ENCODE measurements around the gene PFKL. TPM values are rescaled to one million over a fixed set of nuclear protein-coding genes. Genes with fewer than 3 reads are reported as not detected.
"Not testable (repeated sequence)": the region's sequence is repeated elsewhere in the genome, so short reads cannot be mapped to it uniquely, and the experiment has no call there.

The PFKL gene
- total and polyA plus RNA-seq, 8 donors = 80.3 to 116 (median 93.5) TPM

DNA sequence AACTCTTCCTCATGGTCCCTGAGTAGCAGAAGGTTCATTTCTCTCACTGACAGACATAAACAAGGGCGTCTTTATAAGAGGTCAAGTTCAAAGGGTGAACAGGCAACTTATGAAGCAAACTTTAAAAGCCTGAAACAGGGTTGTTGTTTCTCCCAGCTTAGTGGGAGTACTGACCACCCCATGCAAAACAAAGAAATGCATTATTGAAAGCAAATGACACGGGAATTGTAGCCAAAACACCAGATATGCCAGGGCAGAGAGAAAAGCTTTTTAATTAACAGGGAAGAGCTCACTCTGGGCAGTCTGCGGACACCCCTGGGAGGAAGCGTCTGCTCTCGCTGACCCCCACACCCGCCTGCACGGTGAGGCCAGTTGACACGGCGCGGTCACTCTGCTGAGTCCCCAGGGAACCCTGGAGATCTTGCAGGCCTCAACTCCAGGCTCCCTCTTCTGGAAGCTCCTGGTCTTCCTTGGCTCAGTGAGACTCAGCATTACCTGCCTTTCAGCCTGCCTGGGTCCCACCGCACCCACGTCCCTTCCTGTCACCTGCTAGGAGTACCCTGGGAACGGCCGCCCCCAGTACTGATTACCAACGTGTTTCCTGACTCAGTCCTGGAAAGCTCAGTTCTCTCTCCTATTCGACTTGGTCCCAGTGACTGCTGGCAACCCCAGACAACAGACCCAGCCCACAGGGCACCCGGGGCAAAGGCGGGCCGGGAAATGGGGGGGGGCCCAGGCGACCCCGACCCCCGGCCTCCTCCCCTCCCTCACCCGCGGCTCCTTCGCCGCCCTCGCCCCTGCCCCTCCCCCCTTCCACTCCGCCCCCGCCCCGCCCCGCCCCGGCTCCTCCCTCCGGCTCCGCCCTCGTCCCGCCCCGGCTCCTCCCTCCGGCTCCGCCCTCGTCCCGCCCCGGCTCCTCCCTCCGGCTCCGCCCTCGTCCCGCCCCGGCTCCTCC is 38.4 kb downstream of the PFKL start:
- Histone ChIP-seq H3K4me3 (peak overlapping the region; percentile 24 to 41), H3K4me1 (peaks cover 4 to 14% of the 10 kb centered on the region in 2 donors), H3K9me3 (no peaks in the 10 kb centered on the region), H3K27me3 (no peaks in the 10 kb centered on the region), H3K27ac (peak overlapping the region; percentile 75 to 97), H3K36me3 (peaks cover 0 to 19% of the 10 kb centered on the region in 2 donors)
- TF ChIP-seq, protein P1, sequence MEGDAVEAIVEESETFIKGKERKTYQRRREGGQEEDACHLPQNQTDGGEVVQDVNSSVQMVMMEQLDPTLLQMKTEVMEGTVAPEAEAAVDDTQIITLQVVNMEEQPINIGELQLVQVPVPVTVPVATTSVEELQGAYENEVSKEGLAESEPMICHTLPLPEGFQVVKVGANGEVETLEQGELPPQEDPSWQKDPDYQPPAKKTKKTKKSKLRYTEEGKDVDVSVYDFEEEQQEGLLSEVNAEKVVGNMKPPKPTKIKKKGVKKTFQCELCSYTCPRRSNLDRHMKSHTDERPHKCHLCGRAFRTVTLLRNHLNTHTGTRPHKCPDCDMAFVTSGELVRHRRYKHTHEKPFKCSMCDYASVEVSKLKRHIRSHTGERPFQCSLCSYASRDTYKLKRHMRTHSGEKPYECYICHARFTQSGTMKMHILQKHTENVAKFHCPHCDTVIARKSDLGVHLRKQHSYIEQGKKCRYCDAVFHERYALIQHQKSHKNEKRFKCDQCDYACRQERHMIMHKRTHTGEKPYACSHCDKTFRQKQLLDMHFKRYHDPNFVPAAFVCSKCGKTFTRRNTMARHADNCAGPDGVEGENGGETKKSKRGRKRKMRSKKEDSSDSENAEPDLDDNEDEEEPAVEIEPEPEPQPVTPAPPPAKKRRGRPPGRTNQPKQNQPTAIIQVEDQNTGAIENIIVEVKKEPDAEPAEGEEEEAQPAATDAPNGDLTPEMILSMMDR (IDR thresholded peaks at IDR 0.05) = no peak
- ATAC-seq = peak; percentile 42
- intact Hi-C loops (cut with DNase I) = no loop called here
- peak; percentile 45 to 88 (median 64) for DNase-seq

DNA sequence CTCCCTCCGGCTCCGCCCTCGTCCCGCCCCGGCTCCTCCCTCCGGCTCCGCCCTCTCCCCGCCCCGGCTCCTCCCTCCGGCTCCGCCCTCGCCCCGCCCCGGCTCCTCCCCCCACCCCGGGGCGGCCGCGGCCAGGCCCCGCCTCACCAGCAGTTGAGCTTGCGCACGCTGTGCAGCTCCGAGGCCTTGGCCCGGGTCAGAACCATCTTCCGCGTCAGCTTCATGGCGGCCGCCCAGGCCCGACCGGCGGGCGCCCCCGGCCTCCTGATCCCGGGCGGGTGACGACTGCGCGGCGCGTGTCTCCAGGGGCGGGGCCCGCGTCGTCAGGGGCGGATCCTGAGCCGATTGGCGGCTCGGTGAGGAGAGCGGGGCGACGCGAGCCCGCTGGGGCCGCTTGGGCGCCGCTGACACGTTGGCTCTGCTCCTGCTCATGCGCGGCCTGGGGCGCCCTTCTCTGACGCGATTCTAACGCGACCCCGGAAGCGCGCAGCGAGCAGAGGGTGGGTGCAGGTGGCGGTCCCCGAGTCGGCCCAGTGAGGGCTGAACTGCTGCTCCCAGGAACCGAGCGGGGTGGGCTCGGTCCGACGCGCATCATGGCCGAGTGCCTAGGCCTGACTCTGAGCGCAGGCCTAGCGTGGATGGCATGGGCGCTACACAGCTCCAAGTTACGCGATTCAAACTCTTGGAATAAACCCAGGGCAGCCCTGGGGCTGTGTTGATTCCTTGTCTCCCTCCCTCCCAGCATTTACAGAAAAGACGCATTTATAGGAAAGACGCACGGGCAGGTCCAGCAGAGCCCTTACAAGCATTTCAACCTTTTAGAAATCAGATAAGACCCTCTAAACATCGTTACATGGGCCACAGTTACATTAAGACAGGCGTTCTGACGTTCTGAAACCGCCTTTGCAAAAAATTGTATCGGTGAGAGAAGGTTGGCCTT is 39.4 kb downstream of the PFKL start, which contains the start of gene CFAP410:
Gene CFAP410 (minus strand): TSS at position 420 of the 940 bp plus-strand sequence. CDS start 196 bp downstream, at position 224.
- TF ChIP-seq, protein P1 (IDR thresholded peaks at IDR 0.05) = no peak
- DNase-seq = peak; percentile 94 to 97 (median 96)
- H3K4me3 ChIP-seq = peak within 1 kb of the TSS; percentile 66 to 89
- H3K27me3 ChIP-seq = no peaks in the 10 kb centered on the region
- H3K4me1 ChIP-seq = peaks cover 4 to 14% of the 10 kb centered on the region in 2 donors
- intact Hi-C loops (cut with DNase I) = no loop called here
- H3K9me3 ChIP-seq = no peaks in the 10 kb centered on the region
- peak within 1 kb of the TSS; percentile 96 to 97 for H3K27ac ChIP-seq
- peaks cover 0 to 19% of the 10 kb centered on the region in 2 donors for H3K36me3 ChIP-seq
- peak; percentile 93 for ATAC-seq

DNA sequence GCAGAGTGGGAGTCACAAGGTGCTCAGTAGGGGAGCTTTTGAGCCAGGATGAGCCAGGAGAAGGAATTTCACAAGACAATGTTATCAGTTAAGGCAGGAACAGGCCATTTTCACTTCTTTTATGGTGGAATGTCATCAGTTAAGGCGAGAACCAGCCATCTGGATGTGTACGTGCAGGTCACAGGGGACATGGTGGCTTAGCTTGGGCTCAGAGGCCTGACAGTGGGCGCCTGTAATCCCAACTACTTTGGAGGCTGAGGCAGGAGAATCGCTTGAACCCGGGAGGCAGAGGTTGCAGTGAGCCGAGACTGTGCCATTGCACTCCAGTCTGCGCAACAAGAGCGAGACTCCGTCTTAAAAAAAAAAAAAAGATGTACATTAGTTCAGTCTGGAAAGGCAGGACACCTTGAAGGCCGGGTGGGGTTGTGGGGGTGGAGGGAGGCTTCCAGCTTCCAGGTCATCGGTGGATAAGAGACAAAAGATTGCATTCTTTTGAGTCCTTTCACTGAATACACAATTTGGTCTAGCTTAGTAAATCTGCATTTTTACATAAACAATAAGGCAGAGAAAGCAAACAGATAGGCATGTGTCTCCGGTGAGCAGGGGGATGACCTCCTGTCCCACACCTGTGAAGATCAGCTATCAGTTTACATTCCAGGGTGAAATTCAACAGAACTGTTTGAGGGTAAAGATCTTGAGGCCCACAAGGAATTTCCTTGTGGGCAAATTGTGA is 42.0 kb downstream of the PFKL start:
- H3K4me1 ChIP-seq = peaks cover 4 to 14% of the 10 kb centered on the region in 2 donors
- H3K27me3 ChIP-seq = peaks cover 0 to 16% of the 10 kb centered on the region in 2 donors
- peak in 1 of 4 donors; percentile 10 for DNase-seq
- H3K9me3 ChIP-seq; H3K36me3 ChIP-seq; intact Hi-C loops (cut with DNase I); H3K4me3 ChIP-seq; H3K27ac ChIP-seq; ATAC-seq: not testable (repeated sequence)

DNA sequence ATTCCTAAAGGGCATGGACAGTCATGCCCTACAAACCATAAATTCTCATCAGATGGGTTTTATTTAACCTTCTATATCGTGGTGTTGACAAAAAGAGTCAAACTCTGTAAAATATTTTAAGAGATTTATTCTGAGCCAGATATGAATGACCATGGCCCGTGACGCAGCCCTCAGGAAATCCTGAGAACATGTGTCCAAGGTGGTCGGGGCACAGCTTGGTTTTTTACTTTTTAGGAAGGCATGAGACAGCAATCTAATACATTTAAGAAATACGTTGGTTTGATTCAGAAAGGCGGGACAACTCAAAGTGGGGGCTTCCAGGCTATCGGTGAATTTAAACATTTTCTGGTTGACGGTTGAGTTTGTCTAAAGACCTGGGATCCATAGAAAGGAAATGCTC is 43.1 kb downstream of the PFKL start:
- H3K4me3 ChIP-seq; intact Hi-C loops (cut with DNase I); H3K36me3 ChIP-seq; H3K27ac ChIP-seq; ATAC-seq; H3K9me3 ChIP-seq: not testable (repeated sequence)
- Histone ChIP-seq H3K27me3 (peaks cover 0 to 23% of the 10 kb centered on the region in 2 donors), H3K4me1 (peaks cover 4 to 12% of the 10 kb centered on the region in 2 donors)
- DNase-seq = peak in 1 of 4 donors; percentile 12

DNA sequence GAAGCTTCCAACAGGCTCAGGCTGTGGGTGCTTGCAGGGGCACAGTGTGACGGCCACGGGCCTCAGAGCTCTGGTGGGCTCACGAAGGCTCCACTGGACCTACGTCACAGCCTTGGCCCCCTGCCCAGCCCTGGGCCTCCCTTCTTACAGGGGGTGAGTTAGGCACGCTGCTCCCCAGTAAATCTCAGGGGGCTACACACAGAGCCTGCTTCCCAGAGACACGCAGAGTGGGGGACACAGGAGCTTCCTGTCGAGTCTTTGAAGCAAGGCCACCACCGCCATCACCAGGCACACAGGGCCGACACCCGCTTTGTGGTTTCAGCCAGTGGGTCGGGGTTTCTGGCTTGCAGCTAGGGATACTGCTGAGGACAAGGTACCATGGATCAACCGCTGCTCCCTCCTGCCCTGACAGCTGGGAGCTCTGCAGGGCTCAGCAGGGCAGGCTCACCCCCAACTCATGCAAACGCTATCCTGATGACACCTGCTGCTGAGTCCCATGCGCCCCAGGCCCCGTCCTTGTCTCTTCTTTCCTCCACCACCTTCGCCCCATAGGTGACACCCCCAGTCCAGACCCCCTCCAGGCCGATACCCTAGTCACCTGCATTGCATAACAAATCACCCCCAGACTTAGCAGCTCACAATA is 44.8 kb downstream of the PFKL start:
- ATAC-seq = no peak
- TF ChIP-seq, protein P1 (IDR thresholded peaks at IDR 0.05) = no peak

More for the DNA sequence above, 44.8 kb downstream of the PFKL start:
- no peak overlapping the region for H3K4me3 ChIP-seq
- H3K4me1 ChIP-seq = peaks cover 3 to 10% of the 10 kb centered on the region in 2 donors
- intact Hi-C loops (cut with DNase I) = no loop called here
- no peaks in the 10 kb centered on the region for H3K36me3 ChIP-seq
- peak in 1 of 4 donors; percentile 61 for DNase-seq
- H3K27me3 ChIP-seq = peaks cover 7 to 40% of the 10 kb centered on the region in 2 donors
- no peak overlapping the region for H3K27ac ChIP-seq
- no peaks in the 10 kb centered on the region for H3K9me3 ChIP-seq

All from left lung (tissue), 10 donors.